Right lung (tissue), 10 donors: Measurements from ENCODE around the gene CD300A. TPM values are rescaled to one million over a fixed set of nuclear protein-coding genes. Genes with fewer than 3 reads are reported as not detected.
A peak's percentile ranks its signal among the peaks of the same experiment; 100 is the strongest.

Experiments
- DNase-seq, 2 donors: peaks; one replicate each; pipeline ENCODE4 v3.0.0-alpha.2; 2013
- long read RNA-seq, 8 donors: transcript quantifications; one replicate each; lab custom pipeline, GENCODE V29; 2026
- polyA plus RNA-seq, 5 donors: library from polyadenylated mRNA; unstranded; fragments of 120-200 nt; gene quantifications; one replicate each; pipeline versions ENCODE4 v1.2.1 to v1.2.3, GENCODE V29; 2013; ENCODE audit warnings: inconsistent platforms in 1 of 5, low replicate concordance in 1 of 5; ENCODE audit not compliant: insufficient read length in 5 of 5, insufficient read depth in 1 of 5

CD300A gene
- polyA plus RNA-seq: 1 to 10 TPM; 1.6 to 3.6 (median 2.1) TPM
- long read RNA-seq, donor 1, partial matches to known transcripts: 0 of 1 reads
- long read RNA-seq, donor 1, other reads (novel, unspliced or antisense): 0 of 1 reads
- long read RNA-seq, donor 2, partial matches to known transcripts: 0 of 1 reads
- long read RNA-seq, donor 2, other reads (novel, unspliced or antisense): 0 of 1 reads
- long read RNA-seq, donor 3, partial matches to known transcripts: 0 of 1 reads
- long read RNA-seq, donor 3, other reads (novel, unspliced or antisense): 0 of 1 reads
- long read RNA-seq, donor 4: 0 reads
- long read RNA-seq, donor 5, partial matches to known transcripts: 0 of 1 reads
- long read RNA-seq, donor 5, other reads (novel, unspliced or antisense): 0 of 1 reads
- long read RNA-seq, donor 6, partial matches to known transcripts: 0 of 1 reads
- long read RNA-seq, donor 6, other reads (novel, unspliced or antisense): 0 of 1 reads
- long read RNA-seq, donor 7, partial matches to known transcripts: 0 of 1 reads
- long read RNA-seq, donor 7, other reads (novel, unspliced or antisense): 0 of 1 reads
- long read RNA-seq, donor 8: 0 reads

DNA sequence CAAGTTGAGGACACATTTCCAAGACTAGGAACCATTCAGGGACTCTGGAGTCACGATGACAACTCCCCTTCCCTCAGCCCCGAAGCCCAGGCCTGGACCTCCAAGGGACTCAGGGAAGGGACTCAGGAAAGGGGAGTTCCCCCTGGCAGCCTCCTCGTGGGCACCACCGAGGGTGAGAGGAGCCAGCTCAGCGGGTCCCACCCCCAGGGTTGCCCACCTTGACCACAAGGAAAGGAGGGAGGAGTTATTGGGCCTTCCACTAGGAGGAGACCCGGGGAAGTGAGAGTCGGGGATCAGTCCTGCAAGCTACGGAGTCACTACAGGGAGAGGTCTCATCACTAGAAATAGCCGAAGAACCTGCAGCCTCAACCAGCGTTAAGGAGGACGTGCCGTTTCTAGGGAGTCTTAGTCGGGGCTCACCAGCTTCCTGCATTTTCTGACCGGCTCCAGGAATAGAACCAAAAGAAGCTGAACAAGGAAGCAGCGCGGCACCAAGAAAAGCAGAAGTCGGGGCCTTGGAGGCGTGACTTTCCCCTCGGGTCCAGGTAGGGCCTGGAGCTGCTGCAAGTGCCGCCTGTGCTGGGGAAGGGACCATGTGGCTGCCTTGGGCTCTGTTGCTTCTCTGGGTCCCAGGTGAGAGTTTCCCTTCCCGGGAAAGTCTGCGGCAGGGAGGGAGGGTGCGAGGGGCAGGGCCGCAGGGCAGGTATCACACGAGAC is at the start of gene CD300A:
CD300A (plus strand) TSS at position 524 of the 717 bp plus-strand sequence; CDS start at position 594, 70 bp downstream.
- no peak for DNase-seq

DNA sequence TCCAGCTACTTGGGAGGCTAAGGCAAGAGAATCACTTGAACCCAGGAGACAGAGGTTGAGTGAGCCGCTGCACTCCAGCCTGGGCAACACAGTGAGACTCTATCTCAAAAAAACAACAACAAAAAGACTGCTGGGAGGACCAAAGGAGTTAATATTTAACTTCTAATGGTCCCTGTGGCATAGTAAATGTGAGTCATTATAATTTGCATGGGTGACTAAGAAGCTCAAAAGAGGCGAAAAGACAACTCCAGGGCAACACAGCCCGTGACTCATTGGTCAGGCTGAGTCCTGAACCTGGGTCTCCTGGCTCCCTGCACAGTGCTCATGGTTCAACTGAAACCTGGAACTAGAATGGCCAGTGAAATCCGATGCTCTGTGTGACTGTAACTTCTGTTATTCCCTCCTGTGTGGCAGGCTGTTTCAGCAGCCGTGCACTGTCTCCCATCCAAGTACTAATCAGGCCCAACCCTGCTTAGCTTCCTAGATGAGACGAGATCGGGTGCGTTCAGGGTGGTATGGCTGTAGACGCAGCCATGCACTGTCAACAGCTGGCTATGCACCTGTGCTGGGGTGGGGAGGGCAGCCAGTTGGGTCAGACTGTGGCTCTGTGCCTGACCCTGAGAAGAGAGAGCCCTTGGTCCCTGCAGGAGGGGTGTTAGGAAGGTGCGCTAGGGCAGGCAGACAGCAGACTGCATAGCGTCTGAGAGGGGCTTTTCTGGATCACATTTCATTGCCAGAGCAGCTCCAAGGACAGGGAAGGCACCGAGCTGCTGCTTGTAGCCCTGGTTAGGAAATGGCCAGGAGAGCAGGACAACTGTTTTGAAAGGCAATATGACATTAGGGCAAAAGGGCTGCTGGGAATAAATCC is 49.0 kb upstream of the CD300A start:
- DNase-seq: no peak

DNA sequence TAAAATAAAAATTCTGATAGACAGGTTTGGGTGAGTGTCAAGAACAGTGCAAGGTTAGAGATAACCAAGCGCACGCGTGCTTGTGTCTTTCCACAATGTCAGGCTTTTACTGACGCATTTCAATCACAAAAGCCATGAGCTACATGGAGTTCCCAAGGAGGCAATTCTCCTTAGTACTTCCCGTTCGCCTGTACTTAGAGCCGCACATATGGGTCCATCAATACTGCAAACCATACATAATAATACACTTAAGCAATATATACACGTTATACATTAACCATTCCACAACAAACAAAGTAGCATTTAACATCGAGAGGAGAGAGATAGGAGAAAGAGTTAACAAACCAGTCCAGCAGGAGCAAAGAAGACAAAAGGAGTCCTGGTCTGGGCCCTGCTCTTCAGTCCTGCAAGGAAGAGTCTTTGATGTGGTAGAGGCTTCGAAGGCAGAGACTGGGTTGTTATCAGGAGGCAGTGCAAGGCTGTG is 46.5 kb upstream of the CD300A start:
- DNase-seq: no peak

DNA sequence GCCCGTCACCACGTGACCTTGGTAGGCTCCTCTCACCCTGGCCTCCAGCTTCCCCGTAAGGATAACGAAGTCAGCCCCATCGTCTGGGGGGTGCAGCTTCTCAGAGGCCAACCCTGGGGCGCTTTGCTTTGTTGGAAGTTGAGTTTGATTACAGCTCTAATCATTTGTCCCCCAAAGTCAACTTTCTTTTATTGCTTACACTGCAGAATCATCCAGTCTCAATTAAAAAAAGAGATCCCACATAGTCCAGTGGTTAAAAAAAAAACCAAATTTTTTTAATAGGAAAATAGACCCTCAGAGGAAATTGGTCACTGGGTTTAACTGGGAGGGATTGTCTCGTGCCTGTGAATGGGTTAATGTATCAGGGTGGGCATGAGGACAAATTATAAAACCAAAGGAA is 42.3 kb upstream of the CD300A start:
- no peak for DNase-seq

DNA sequence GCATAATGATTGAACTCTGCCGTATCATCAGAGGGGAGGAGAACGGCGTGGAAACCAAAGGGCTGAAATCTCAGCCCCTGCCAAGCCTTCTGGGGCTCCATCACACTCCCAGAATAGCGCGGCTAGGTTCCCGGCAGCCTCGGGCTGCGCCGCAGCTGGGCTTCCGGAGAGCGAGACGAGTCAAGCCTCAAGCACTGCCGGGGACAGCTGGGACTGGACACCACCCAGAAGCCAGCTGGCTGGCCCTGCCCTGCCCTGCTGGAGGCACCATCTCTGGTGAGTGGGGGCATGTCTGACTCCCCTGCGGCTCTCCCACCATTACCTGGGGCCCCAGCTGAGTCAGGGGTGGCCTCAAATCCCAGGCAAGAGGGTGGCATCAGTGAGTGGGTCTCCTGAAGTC is 41.8 kb upstream of the CD300A start:
- DNase-seq: no peak

DNA sequence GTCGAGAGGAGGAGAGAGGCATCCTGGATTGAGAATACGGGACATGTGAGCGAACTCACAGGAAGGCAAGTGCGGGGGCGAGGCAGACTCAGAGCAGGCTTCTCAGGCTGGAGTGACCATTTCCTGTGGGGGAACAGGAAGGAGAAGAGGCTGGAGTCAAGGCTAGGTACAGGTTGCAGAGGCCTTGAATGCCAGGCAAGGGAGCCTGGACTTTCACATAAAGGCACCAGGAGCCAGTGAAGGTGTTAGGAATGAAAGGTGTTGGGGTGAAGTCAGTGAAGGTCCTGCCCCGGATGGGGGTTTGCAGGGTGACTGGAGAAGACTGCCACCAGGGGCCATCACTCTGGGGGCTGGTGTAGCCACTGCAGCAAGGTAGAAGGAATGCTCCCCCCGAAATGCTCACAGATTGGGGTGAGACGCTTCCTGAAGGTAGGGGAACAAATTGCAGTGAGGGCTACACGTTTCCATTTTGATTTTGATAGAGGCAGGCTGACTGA is 39.8 kb upstream of the CD300A start:
- DNase-seq: no peak

DNA sequence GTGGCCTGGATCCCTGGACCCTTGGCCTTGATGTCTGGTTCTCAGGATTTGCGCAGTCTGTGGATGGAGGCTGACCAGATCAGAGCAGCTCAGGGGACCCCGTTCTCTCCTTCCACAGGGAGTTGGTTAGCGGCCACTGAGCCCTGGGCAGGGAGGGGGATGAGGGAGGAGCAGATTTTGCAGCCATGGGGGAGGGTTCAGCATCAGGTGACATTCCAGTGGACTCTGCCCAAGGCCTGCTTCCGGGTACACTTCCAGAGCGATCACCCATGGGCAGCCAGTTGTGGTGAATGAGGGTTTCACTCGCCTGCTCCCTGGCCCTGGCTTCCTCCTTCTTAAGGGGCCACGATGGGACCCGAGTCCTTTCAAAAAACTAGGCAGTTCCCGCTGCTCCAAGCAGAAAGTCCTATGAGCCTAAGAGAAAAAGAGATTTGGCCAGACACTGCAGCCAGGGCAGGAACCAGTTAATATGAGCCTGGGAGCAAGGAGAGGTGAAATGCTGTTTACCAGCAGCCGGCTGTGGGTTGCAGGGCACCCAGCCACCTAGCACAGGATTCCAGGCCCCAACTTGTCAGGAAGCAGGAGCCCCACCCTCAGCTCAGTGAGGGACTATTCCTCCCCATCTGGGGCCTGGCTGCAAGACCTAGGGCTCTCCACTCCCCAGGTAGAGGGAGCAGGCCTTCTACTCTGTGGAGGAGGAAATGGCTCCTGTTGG is 39.2 kb upstream of the CD300A start:
- DNase-seq: no peak

DNA sequence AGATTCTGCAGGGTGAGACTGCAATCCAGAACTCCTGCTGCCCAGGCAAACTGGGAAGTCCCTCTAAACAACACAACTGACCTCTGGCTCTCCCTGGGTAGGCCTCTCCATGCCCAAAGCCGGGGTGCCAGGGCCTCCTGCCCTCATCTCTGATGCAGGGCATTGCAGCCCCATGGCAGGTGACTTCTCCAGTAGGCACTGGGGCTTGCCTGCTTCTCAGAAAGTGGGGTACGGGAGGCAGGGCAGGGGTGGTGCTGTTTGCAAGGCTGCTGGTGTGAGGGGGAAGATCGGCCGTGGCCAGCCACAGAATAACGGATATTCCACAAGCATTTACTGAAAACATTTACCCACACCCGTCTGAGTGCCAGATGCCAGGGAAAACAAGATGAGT is 38.7 kb upstream of the CD300A start:
- DNase-seq: no peak

DNA sequence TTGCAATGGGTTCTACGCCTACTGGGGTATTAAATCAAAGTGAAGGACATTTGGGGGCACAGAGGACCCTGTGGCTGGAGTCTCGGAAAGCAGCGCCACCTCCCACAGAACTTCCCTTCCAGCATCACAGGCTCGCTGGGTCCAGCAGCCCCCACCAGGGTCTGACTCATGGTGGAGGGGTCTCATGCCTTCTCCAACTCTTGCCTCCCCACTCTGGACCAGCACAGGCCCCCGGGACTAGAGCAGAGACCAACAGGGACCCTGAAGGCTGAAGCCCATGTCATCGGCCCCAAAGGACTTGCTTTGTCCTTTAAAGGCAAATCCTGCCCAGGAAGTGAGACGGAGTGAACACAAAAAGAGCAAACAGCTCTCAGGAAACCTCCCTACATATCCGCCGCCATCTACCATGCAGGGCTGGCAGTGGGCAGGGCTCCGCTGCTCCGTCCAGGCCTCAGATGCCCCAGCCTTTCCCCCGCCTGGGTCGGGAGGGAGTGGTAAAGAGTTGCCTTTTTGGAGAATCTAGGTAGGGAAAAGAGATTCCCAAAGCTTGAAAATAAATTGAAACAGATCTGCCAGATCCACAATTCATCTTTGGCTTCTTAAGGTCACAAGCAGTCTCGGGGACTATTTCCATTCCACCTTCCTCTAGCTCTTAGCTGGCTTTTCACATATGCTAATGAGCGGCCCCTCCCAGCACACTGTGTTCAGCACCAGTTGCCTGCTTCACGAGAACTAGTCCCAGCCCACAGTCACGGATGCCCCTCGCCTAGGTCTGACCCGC is 36.6 kb upstream of the CD300A start:
- no peak for DNase-seq

DNA sequence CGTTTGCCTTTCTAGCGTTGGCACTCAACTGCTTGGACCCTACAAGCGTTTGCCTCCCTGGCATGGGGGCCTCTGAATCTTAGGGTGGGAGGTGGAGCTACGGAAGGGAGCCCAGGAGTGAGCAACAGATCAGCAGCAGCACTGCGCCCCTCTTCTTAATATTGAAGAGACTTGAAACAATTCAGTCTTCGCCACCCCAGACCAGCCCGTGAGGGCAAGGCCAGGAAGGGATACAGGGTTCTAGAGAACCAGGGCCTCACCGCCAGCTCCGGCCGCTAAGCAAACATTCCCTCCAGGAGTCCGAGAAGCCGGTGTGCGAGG is 36.1 kb upstream of the CD300A start:
- no peak for DNase-seq

DNA sequence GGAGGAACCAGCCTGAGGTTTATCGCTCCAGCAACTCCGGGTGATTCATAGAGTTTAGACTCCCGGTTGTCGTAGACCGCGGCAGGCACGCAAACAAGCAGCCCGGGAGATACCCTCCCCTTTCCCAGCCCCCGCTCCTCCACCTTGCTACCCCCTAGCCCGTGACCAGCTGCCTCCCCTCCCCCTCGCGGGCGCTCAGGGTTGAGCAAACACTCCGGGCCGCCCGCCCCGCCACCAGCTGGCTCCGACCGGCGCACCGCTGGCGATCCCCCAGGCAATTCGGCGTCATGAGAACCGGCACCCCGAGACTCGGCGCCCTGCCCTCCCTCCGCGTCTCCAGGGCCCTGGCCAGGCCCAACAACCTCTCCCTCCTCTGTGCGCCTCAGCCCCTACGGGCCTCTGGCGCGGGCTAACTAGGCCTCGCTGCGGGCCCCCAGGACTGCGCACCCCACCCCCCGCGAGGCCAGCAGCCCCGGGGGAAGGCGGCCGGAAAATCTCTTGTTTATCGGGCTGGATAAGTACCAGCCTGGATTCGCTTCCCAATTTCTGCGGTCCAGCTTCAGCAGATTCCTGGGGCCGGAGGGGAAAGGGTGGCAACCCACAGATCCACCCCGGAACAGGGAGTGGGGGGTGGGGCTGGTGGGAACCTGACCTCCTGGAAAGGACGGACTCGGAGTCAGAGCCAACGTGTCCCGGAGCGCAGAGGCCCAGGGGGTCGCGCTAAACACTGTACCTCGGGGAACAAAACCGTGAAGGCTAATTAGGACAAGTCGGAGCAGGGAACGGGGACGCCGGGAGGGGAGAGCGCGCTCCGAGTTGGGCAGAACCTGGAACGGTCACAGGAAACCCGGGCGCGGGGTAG is 35.5 kb upstream of the CD300A start:
- DNase-seq: peak; percentile 89 to 90

DNA sequence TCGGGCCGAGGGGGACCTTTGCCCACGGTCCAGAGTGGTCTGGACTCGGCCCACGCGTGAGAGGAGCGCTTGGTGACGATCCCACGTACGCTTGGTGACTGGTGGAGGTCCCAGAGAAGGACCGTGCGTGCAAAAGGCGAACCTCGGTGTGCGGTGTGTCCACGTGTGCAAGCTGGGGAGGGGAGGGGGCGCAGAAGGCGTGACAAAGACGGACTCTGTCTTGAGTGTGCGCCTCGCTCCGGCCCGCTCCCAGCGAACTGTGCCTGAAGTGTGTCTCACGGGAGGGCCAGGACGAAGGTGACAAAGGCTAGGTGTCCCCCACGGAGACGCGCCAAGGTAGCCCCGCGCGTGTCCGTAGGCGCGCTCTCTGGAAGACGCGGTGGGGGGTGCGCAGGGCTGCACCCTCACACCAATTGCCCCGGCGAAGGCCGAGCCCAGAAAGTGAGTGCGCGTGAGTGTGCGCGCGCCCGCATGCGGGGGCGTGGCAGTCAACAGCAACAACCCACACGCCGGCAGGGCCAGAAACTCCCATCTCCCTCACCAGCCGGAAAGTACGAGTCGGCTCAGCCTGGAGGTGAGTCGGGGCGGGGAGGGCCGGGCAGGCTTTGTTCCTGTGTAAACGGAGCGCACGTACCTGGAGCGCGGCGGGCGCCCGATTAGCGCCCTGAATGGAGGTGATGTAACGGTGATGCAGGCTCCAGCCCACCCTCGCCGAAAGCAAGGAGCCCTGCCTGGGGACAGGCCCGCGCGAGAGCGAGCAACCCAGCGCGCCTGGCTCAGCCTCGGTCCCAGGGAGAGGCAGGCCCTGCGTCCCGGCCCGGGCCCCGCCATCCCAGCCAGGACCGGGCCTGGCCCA is 34.6 kb upstream of the CD300A start, which contains the start of gene GPRC5C:
GPRC5C (plus strand) TSS at position 521 of the 856 bp plus-strand sequence. CDS start 7,689 bp downstream, outside the sequence.
- DNase-seq: peak; percentile 83 to 88

DNA sequence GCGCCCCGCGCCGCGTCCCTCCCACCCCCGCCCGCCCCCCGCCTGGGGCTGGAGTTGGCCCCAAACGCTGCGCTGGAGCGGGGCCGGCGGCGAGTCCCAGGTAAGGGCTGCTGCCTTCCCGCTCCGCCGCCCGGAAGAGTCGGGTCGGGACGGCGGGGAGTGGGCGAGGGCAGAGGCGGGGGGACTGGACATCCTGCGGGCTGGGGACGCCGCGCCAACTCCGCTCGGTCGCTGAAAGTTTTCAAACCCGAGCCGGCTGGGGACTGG is 34.1 kb upstream of the CD300A start:
- DNase-seq: no peak

DNA sequence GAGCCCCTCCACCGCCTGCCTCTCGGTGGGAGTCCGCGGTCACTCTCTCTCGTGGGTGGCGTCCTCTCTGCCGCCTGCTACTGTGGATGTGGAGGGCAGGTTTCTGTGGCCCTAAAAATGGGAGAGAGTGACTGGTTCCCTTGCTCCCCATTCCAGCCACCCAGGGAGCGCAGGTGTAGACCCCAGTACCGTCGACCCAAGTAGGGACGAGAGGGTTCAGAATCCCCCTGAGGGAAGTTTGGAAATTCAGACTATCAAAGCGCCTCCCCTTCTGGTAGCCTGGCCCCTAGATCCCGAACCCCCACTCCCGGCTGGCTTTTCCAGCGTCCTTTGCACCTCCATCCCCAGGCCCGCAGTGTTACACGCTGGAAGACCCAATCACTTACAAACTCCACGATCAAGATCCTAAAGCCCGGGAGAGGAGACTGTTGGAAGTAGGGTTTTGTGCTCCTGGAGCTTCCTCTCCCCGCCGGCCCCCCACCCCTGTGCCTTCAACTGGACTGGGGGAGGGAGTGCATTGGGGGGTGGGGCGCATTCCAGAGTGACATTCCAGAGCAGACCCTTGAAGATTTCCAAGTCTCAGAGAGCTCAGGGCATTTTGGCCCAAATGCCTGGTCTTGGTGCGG is 33.6 kb upstream of the CD300A start:
- DNase-seq: no peak

DNA sequence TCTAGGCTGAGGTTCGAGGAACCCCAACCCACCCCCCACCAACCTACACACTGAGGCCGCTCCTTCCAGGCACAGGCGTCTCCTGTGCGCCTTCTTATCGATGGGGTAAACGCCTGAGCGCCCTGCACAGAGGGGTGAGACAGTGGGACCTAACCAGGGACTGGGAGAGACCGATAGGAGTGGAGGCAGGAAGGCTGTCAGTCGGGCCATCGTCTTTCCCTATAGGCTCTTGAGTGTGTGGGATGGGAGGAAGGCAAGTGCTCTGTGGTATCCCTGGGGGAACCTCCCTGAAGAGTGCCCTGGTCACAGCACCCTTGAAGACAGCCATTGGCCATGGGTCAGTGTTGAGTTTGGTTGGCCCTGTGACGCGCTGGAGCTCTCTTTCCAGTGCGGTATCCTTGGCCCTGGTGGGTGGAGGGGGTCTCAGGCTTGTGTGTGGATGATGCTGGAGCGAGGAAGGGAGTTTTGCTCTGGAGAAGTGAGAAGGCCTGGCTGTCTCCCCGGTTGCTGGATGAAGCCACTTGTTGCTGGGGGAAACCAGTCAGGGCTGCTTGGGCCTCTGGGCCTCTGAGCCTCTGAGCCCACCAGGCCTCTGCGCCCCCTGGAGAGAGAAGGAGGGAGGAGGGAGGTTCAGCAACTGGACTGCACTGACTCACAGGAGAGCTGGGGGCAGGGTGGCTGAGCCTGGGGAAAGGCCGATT is 32.9 kb upstream of the CD300A start:
- DNase-seq: no peak

DNA sequence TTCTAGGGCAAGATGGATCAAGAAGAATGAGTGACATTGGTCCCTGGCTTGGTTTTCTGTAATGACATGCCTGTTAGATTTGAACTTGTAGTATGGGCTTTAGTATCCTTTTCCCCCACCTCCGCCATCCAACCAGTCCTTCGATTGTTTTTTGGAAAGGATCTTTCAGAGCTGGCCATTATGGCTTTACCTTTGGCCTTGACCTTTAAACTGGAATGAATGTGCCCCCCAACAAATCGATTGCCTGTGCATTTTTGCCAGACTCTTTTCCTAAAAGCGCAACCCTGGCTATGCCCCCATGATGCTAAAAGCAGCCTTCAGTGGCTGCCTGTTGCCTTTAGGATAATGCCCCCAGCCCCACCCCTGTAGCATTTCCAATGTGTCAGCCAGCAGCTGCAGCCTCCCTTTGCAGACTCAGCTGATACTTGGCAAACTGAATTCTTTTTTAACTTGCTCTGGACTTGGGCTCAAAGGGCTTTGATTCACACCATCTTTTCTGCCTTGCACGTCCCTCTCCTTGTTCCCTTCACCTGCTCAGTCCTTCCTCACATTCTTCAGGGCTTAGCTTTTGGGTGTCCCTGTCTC is 30.6 kb upstream of the CD300A start:
- DNase-seq: no peak

DNA sequence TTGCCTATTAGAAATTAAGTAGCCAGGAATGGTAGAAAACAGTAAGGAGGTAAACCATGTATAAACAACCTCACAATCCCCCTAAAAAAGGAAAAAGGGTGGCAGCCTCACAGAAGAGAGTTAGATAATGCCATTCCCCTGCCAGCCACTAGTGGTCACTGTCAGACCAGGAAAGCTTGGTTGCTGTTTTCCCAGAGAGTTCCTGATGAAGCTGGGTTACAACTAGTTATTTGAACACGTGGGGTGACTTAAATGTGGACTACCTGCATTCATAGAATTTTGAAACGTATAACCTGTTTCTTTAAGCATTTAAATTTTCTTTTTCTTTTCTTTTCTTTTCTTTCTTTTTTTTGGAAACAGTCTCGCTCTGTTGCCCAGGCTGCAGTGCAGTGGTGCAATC is 28.7 kb upstream of the CD300A start:
- DNase-seq: no peak
